Hematopoietic multipotent progenitor cell treated with erythropoietin and hydrocortisone succinate and interleukin-3 and kit ligand, for 17 days (in vitro differentiated cells): ENCODE measurements around the gene KLRF1.
"Not testable (repeated sequence)": the region's sequence is repeated elsewhere in the genome, so short reads cannot be mapped to it uniquely, and the experiment has no call there.

Experiments used
- DNase-seq: peaks from one replicate; pipeline ENCODE4 v3.0.0-alpha.2; 2015; ENCODE audit warnings: low spot score

KLRF1 gene

DNA sequence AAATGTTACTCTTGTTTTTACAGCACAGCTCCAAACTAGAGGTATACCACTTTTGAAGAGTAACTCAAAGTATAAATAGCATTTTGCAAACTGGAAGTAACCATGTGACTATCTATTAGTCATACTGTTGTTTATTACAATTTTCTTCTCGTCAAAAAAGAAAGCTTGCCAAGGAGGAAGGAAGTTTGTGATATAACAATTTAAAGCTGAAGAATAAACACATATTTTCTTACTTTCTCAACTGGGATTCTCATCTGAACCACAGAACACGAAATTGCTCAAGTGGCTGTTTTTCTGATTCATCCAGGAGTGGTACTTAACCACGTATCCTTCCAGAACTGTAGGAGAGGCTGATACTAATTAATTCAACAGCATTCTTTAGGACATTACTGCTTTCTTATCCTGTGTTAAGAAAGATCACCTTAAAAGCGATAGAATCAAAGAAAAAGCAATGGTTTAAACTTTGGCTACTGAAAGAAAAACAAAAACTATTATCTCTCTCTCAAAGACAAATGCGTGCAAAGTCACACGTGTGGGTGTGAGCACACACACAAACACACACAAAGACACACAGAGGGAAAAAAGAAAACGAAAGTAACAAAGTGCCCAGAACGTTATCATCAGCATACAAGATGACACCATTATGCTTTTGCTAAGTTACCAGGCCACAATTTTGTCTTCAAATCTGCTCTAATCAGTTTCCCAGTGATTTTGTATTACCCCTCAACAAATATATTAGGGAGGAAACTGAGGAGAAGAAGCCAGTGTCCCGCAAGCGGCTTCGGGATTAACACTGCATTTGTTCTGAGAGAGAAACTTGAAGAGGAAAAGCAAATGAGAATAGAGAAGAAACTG is 42.3 kb downstream of the KLRF1 start, which contains the start of gene CLEC2B:
Gene CLEC2B, minus strand, starts transcription at position 48 of the 855 bp plus-strand sequence.
- DNase-seq: peak; percentile 75

DNA sequence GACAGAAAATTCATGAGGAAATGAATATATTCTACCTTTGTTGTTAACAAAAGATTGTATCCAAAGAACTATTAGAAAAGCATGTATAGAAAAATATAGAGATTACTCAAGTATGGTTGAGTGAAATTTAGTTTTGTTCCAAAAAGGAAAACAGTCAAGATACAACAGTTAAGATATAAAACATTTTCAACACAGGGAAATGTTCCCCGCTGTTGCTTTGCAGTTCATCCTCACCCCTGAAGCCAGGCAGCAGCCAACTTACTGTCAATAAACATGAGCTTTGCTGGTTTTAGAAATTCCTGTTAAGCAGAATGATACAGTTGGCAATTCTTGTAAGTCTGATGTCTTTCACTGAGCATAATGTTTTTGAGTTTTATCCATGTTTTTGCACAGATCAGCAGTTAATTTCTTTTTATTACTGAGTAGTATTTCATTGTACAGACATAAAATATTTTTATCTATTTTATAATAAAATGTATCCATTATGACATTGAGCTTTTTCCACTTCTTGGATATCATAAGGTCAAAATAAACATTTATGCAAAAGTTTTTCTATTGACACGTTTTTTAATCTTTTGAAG is 43.1 kb downstream of the KLRF1 start:
- peak; percentile 35 for DNase-seq

DNA sequence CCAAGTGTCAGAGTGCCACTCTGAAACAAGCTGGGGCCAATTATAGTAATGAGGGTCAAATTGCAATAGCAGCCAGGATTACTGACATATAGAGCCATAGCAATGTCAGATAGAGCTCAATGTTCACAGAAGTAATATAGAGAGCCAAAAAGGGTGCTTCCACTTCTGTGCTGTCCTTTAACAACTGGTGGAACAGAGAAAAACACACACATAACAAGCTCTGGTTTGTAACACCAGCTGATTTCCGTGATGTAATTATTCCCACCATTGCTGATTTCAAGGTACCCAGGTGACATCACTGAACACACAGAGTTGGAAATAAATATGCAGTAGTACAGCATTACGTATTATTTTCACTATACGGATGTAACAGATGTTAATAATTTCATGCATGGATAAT is 44.9 kb downstream of the KLRF1 start:
- no peak for DNase-seq

DNA sequence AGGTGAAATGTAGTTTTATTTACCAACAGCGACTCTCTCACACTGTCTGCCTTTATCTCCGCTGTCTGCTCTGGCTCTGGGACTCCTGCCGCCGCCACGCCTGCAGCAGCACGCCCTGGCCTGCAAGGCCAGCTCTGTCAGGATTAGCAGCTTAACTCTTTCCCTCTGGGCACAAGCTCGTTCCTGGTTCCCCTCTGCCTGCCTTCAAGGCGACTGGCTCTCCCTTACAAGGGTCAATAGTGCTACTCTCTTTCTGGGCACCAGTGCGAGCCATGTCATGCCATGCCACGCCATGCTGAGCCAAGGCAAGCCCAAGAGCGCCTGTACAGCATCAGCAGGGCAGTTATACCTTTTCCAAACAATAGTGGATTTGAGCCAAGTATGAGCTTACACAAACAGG is 45.5 kb downstream of the KLRF1 start:
- DNase-seq: no peak

DNA sequence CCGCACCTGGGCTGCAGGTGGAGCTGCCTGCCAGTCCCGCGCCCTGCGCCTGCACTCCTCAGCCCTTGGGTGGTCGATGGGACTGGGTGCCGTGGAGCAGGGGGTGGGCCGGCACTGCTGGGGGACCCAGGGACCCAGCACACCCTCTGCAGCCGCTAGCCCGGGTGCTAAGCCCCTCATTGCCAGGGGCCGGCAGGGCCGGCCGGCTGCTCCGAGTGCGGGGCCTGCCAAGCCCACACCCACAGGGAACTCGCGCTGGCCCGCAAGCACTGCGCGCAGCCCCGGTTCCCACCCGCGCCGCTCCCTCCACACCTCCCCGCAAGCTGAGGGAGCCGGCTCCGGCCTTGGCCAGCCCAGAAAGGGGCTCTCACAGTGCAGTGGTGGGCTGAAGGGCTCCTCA is 48.8 kb downstream of the KLRF1 start:
- DNase-seq: not testable (repeated sequence)

DNA sequence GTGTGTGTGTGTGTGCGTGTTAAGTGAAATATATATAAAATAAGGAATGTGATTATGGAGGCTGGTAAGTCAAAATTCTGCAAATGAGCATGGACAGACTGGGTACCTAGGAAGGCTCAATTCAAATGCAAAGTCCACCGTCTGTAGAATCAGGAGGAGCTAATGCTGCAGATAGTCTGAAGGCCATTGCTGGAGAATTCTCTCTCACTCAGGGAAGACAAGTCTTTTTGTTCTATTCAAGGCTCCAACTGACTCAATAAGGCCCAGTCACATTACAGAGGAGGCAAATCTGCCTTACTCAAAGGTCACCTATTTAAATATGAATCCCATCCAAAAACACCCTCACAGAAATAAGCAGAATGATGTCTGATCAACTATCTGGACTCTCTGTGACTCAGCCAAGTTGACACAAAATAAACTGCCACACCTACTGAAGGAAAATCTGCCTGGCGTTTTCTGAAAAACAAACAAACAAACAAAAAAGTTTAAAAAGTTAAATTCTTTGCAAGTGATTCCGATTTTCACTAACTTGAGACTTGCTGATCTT is 53.3 kb downstream of the KLRF1 start:
- DNase-seq: no peak

DNA sequence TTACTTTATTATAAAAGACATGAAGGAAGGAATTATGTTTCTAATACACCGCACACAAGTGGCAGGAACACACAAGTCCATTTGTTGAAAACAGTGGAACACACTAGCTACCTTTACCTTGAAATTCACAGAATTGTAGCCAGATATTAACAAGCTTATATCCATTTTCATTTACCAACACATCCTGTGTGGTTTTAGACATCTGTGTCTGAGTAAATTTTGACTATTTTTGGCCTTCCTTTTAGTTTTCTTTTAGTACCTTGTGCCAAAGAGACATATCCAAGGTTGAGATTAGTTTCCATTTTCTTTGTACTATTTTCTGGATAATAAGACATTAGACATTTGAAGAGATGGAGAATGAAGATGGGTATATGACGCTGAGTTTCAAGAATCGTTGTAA is 54.0 kb downstream of the KLRF1 start, which contains the start of gene KLRF2:
Gene KLRF2, plus strand, starts transcription at position 244 of the 400 bp plus-strand sequence. Its CDS starts 107 bp downstream, at position 351.
- DNase-seq: no peak

DNA sequence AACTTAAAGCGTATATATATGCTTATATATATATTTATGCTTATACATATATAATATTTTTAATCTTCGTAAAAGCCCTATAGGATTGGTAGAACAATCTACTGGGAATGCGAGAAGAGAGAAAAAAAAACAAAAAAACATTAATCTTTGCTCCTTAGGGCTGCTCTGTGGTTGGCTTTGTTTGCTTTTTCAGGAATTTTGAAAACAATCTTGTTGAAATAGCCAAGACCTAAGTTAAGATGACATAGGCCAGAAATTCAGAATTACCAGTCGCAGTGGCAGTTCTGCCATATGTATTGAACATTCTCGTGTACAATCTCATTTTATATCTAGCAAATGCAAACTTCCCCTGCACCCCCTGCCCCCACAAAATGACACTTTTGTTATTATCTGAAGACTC is 54.7 kb downstream of the KLRF1 start:
- DNase-seq: no peak

DNA sequence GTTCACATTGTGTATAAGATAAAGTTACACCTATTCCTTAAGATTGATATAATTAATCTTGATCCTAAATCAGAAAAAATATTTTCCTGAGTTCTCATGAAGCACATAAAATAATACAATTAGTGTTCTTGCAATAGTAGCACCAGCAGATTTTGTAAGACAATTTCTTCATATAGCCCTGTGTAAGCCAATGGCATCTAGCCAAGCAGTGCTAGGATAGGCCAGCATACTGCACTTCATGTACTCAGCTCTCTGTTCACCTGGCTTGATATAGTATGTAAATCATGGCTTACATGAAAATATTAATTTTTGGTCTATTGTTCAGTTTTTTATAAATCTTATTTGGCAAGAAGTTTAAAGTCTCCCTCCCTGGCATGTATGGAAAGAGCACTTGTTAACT is 55.9 kb downstream of the KLRF1 start:
- no peak for DNase-seq

DNA sequence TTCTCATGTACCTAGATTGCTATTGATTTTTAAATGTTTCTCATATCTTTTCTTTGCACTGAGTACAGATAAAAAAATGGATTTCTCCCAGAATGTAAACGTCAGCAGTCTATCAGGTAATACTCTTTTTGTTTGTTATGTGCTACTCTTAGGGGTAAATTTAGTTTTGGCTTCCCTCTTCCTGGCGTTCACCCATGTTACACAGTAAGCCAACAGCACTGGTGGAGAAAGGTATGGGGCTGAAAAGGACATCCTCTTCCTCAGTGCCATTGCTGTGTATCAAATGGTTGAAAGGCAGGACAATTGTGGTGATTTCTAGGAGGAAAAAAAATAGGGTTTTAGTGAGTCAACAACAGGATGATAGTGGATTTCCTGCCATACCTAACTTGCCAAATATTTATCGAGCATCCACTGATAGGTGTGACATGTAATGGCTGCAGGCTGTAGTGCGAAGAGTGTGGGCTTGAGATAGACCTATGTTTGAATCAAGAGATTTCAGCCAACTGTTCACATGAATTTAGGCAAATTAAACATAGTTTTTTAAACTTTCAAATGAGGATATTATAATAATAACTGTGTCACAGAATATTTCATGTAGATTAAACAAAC is 61.5 kb downstream of the KLRF1 start:
- no peak for DNase-seq
